Measurements from ENCODE around the gene CCDC187.

DNA sequence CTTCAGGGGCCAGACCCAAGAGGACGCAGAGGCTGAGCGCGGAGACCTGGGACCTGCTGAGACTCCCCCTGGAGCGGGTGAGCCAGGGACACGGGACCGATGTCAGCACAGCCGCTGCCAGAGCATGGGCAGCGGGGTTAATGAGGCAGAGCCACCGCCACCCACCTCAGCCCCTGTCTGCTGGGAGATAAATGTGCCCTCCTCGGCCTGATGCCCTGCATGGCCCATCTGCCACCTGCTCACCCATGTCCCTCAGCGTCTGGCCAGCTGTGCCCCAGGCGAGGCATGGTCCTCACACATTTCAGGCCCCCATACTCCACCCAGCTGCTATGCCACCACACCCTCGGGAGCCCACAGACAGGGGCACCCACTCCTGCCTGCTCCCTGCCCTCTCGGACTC, 44.8 kb upstream of the CCDC187 start:
- TF ChIP-seq, protein P1, sequence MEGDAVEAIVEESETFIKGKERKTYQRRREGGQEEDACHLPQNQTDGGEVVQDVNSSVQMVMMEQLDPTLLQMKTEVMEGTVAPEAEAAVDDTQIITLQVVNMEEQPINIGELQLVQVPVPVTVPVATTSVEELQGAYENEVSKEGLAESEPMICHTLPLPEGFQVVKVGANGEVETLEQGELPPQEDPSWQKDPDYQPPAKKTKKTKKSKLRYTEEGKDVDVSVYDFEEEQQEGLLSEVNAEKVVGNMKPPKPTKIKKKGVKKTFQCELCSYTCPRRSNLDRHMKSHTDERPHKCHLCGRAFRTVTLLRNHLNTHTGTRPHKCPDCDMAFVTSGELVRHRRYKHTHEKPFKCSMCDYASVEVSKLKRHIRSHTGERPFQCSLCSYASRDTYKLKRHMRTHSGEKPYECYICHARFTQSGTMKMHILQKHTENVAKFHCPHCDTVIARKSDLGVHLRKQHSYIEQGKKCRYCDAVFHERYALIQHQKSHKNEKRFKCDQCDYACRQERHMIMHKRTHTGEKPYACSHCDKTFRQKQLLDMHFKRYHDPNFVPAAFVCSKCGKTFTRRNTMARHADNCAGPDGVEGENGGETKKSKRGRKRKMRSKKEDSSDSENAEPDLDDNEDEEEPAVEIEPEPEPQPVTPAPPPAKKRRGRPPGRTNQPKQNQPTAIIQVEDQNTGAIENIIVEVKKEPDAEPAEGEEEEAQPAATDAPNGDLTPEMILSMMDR (IDR thresholded peaks at IDR 0.05; ENCODE audit: poor library complexity, severe bottlenecking), result no peak
- TF ChIP-seq TAF1 (IDR thresholded peaks at IDR 0.05; ENCODE audit: low read depth), result no peak
- TF ChIP-seq, protein P2, sequence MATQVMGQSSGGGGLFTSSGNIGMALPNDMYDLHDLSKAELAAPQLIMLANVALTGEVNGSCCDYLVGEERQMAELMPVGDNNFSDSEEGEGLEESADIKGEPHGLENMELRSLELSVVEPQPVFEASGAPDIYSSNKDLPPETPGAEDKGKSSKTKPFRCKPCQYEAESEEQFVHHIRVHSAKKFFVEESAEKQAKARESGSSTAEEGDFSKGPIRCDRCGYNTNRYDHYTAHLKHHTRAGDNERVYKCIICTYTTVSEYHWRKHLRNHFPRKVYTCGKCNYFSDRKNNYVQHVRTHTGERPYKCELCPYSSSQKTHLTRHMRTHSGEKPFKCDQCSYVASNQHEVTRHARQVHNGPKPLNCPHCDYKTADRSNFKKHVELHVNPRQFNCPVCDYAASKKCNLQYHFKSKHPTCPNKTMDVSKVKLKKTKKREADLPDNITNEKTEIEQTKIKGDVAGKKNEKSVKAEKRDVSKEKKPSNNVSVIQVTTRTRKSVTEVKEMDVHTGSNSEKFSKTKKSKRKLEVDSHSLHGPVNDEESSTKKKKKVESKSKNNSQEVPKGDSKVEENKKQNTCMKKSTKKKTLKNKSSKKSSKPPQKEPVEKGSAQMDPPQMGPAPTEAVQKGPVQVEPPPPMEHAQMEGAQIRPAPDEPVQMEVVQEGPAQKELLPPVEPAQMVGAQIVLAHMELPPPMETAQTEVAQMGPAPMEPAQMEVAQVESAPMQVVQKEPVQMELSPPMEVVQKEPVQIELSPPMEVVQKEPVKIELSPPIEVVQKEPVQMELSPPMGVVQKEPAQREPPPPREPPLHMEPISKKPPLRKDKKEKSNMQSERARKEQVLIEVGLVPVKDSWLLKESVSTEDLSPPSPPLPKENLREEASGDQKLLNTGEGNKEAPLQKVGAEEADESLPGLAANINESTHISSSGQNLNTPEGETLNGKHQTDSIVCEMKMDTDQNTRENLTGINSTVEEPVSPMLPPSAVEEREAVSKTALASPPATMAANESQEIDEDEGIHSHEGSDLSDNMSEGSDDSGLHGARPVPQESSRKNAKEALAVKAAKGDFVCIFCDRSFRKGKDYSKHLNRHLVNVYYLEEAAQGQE (IDR thresholded peaks at IDR 0.05; ENCODE audit: borderline replicate concordance), result no peak
- TF ChIP-seq POLR2AphosphoS5 (IDR thresholded peaks at IDR 0.05), result no peak
- no peak for TF ChIP-seq RAD21 (conservative IDR thresholded peaks at IDR 0.05)

All from neural cell (in vitro differentiated cells).